Amniotic stem cell (primary cell): ENCODE measurements around the gene ISYNA1.

Source experiments
- DNase-seq: peaks from one replicate; lab custom pipeline; 2025; lab: John Stamatoyannopoulos, UW

ISYNA1 gene

DNA sequence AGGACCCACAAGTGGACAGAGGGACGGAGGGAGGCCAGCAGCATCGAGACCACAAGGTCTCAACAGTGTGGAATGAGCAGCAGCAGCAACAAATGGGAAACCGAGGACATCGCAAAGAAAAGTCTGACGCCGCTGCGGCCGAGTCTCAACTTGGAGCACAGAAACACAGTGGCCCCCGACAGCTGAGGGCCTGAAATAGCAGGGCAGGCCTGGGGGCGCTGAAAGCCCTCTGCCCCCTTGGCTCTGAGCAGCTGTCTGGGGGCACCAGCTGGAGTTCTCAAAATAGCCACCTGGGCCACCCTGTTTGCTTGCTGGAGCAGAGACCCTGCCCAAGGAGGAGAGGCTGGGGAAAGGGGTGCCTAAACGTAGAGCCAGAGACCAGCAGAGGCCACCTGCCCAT is 5.9 kb upstream of the ISYNA1 start:
- DNase-seq: no peak

- DNase-seq: no peak
Observed at GRCh38 chr19:18443406-18443805, 5.5 kb upstream of the ISYNA1 start.

GRCh38 chr19:18442941-18443340 is 5.0 kb upstream of the ISYNA1 start:
- DNase-seq: no peak

GRCh38 chr19:18441804-18442788 is 4.2 kb upstream of the ISYNA1 start:
- DNase-seq: no peak

DNA sequence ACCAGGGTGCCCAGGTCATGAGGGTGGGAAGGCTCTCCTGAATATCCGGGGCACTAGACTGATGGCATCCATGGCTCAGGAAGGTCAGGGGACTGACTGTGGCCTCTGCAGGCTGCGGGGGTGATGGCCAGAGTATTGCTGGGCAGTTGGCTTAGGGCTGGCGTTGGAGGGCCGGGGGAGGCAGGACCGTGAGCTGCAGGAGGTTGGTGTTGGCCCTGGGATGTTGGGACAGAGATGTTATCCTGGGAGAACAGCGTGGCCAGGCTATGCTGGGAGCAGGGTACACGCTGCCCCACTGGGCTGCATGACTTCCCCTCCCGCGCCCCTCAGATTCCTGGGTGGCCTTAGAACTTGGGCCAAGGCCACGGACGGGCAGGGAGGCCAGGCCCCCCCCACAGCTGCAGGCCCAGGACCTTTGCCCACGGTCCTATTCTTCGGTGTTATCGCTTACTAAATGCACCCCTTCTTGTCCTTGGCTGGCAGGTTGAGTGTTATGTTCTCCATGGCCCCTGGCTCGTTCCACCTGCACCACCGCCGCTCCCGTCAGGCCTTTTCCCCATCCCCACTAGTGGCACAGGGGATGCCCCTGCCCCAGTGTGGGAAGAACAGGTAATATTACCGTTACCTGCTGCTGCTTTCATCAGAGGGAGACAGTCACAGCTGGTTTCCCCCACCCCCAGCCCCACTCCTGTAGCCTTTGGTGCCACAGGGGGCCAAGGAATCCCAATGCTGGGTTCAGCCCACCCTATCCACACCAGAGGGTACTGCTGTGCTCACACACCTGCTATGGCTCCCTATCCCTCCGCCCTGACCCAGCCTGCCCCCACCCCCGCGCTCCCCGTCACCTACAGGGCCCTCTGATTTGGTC is 3.2 kb upstream of the ISYNA1 start:
- no peak for DNase-seq

DNA sequence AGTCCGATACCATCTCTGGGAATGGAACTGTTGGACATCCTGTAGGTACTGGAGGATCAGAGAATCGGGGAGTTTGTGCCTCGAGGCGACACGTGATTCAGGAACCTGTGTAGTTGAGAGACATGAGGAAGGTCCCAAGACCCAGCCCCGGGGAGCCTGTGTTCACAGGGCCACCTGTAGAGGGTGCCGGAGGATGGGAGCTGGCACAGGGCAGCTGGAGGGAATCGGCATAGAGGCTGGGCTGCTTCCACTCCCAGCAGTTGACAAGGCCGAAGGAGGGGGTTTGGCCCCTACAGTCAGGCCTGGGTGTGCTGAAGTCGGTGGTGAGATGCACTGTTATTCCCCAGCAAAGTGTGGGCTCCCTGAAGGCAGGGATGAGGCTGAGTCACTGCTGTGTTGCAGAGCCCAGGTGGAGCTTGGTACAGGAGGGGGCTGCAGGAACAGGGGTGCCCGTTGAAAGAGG is 2.5 kb upstream of the ISYNA1 start:
- DNase-seq: no peak

GRCh38 chr19:18439910-18440237 is 1.9 kb upstream of the ISYNA1 start:
- no peak for DNase-seq

DNA sequence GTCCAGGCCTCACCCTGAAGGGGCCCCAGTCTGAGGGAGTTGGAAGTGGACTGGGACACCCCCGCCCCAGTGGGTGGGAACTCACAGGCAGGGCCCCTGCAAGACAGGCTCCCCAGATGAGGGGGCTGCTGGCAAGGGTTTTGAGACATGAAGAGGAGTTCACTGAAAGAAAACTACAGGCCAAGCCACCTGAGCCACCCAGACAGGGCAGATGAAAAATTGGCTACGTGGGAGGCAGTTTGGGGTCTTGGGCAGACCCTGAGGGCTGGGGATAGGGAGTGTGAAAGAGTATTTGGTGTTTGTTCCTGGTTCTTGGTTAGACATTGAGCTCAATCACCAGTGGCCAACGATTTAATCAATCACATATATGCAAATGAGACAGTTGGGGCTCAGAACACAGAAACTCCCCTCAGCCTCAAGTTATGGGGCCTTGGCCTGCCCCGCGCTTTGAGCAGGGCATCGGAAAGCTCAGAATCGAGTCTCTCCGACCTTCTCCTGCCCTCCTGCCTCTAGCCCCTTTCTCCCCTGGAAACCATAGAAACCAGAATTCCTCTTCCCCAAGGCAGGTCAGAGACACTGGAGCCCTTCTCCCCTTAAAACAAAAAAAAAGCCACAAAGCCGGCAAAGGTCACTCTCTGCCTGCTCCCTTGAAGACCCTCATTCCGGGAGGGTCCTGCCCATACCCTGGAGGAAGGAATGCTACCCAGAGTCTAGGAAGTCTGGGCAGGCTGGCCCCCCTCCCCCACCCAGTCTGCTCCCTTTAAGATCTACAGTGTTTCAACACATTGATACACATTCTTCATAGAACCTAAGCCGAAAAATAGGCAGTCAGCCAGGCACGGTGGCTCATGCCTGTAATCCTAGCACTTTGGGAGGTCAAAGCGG is 1.3 kb upstream of the ISYNA1 start:
- no peak for DNase-seq

- no peak for DNase-seq
Observed at GRCh38 chr19:18438331-18439024, 545 bp upstream of the ISYNA1 start.

DNA sequence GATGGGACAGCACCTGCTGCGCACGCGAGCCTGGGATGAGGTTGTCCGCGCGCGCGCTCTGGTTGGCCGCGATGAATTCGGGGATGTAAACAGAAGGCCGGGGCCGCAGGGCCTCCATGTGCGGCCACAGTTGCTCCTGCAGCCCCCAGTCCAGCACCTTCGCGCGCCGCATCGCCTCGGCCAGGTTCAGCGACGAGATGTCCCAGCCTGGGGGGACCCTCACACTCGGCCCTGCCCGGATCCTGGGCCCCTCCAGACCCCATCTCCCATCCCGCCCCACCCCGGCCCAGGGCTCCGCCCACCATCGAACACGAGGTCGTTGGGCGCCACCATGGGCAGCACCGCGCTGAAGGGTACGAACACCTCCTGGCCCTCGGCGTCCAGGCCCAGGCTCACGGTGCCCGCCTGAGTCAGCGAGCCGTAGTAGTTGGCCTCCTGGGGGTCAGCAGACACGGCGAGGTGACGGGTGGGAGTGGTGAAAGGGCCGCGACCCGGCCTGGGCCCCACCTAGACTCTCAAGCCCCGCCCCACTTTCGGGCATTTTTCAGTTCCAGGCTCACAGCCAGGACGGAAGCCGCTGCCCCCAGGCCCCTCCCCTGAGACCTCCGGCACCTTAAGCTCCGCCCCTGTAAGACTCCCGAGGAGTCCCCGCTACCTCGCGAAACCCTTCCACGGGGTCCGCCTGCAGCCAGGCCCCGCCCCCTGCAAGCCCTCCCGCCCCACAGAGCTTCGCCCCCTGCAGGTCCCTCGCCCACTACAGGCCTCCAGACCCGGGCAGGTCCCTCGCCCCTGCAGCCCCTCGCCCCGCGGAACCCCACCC is 1.1 kb downstream of the ISYNA1 start:
- no peak for DNase-seq

DNA sequence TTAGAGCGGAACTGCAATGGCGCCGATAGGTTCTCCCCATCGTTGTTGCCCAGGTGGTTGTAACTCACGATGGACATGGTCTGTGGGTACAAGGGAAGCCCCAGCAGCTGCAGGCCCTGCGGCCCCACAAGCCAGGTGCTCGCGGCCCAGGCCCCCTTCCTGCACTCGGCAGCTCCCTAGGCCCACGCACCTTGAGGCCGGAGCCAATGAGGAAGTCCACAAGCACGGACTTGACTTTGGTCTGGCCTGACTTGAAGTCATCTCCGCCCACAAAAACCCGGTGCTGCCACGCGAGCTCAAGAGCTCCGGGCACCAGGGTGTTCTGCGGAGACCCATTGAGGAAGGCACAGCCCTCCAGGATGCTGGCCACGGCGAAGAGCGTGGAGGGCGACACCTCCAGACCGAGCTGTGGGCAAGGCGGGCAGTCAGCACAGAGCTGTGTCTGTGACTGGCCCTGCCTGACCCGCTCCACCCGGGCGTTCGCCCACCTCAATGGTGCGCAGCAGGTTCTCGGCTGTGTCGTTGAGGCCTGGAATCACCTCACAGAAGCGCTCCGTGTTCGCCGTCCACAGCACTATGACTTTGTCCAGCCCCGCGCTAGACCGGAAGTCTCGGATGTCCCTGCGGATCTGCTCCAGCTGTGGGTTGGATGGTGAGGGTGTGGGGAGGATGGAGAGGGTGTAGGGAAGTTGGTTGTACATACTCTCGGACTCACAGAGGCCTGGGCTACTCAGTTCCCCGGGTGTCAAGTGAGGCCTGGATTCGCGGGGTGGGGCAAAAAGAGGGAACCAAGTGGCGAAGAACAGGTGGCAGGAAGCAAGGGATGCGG is 1.9 kb downstream of the ISYNA1 start:
- DNase-seq: no peak

- DNase-seq: no peak
Observed at GRCh38 chr19:18435178-18435841, 2.6 kb downstream of the ISYNA1 start.

GRCh38 chr19:18434411-18435175 is 3.3 kb downstream of the ISYNA1 start:
- no peak for DNase-seq

GRCh38 chr19:18433735-18434398 is 4.1 kb downstream of the ISYNA1 start:
- no peak for DNase-seq

DNA sequence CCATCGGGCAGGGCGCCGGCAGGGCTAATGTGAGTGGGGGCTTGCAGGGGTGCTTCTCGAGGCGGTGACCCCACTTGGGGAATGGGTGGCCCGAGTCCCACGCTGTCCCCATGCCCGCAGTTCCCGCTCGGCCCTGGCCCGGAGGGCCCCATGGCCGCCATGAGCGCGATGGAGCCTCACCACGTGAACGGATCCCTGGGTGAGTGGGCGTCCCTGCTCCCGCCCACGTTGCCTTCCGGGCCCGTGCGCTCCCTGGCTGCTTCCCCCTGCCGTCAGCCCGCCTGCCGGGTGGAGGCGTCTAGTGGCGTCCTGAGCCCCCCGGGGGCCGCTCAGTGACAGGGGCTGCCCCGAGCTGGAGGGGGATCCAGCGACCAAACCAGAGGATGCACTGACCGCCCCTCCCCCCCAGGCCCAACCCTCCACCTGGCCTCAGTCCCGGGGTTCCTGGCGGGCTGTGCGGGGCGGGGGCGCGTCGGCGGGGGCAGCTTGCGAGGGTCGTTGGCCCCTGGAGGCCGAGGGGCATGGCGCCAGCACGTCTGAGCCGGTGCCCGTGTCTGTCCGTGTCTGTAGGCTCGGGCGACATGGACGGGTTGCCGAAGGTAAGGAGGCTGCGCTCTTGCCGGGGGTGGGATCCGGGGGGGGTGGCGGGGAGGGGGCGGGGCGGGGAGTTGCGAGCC is 4.8 kb downstream of the ISYNA1 start:
- no peak for DNase-seq

GRCh38 chr19:18432275-18433014 is 5.5 kb downstream of the ISYNA1 start:
- no peak for DNase-seq
